HepG2 (cell line): ENCODE results near the gene IFITM10. TPM values are rescaled to one million over a fixed set of nuclear protein-coding genes. Genes with fewer than 3 reads are reported as not detected.

Source experiments
- CHCHD3 ChIP-seq: sonication (generic); formaldehyde crosslinking; IDR thresholded peaks from 2 replicates; pipeline ENCODE4 v1.8.0; 2022; ENCODE audit warnings: mild to moderate bottlenecking, missing genetic modification reagents, moderate library complexity
- CREB1 ChIP-seq, 2 experiments: fragments of 450-650 bp in 1 of 2; IDR thresholded peaks; 2 replicates each; pipeline ENCODE4 v1.6.1; 2016 to 2017; ENCODE audit warnings: control low read depth in 1 of 2, mild to moderate bottlenecking in 1 of 2, missing compliant biosample characterization in 1 of 2, missing genetic modification characterization in 1 of 2
- FLYWCH1 ChIP-seq: sonication (generic); formaldehyde crosslinking; IDR thresholded peaks from 2 replicates; pipeline ENCODE4 v1.8.1; 2023; ENCODE audit warnings: mild to moderate bottlenecking, missing genetic modification reagents
- JDP2 ChIP-seq: sonication (generic); formaldehyde crosslinking; IDR thresholded peaks from 2 replicates; pipeline ENCODE4 v1.8.1; 2022; ENCODE audit warnings: missing genetic modification reagents, borderline replicate concordance
- MBD4 ChIP-seq: IDR thresholded peaks from 2 replicates; pipeline ENCODE4 v1.6.1; 2012; ENCODE audit warnings: low read length, inconsistent platforms, borderline replicate concordance
- SNAI1 ChIP-seq: sonication (generic); formaldehyde crosslinking; IDR thresholded peaks from 2 replicates; pipeline ENCODE4 v1.5.0; 2020; ENCODE audit warnings: mild to moderate bottlenecking, missing genetic modification reagents, borderline replicate concordance
- ZNF331 ChIP-seq: sonication (generic); formaldehyde crosslinking; IDR thresholded peaks from 2 replicates; pipeline ENCODE4 v1.4.0; 2020; ENCODE audit warnings: missing genetic modification reagents
- ZNF775 ChIP-seq: sonication (generic); formaldehyde crosslinking; IDR thresholded peaks from 2 replicates; pipeline ENCODE4 v1.4.0; 2020; ENCODE audit warnings: missing genetic modification reagents, mild to moderate bottlenecking, moderate library complexity, borderline replicate concordance
- ZNF850 ChIP-seq: sonication (generic); formaldehyde crosslinking; conservative IDR thresholded peaks from 2 replicates; pipeline ENCODE4 v1.9.0; 2021; ENCODE audit warnings: mild to moderate bottlenecking, missing genetic modification reagents
- polyA plus RNA-seq, 8 experiments: library from polyadenylated mRNA; depleted of rRNA in 3 of 8; stranded (reverse) in 7 of 8; unstranded in 1 of 8; fragments of >200 nt; fragmentation: Illumina TruSeq in 4 of 8; extraction: Trizol in 4 of 8; gene quantifications; 2 replicates each; pipeline versions ENCODE4 v1.2.1 to v1.2.3, GENCODE V29; 2011 to 2016; ENCODE audit warnings: low read depth in 4 of 8, missing spikeins in 1 of 8, mixed read lengths in 1 of 8; ENCODE audit not compliant: insufficient read depth in 1 of 8
- total RNA-seq, 5 experiments: library from RNA; depleted of rRNA; stranded (reverse); fragments of >200 nt; fragmentation: Illumina TruSeq; extraction: Trizol; gene quantifications; 2 replicates each; pipeline ENCODE4 v1.2.3, GENCODE V29; 2016; ENCODE audit warnings: low read depth in 1 of 5
- TF ChIP-seq, protein P1 (sequence below): sonication (generic); formaldehyde crosslinking; IDR thresholded peaks from 2 replicates; pipeline ENCODE4 v1.4.0; 2020; ENCODE audit warnings: low read depth, mild to moderate bottlenecking, missing genetic modification reagents
- TF ChIP-seq, protein P2 (sequence below): sonication (generic); formaldehyde crosslinking; IDR thresholded peaks from 2 replicates; pipeline ENCODE4 v1.4.0; 2020; ENCODE audit warnings: mild to moderate bottlenecking, low read depth, missing genetic modification reagents
- TF ChIP-seq, protein P3 (sequence below): IDR thresholded peaks from 2 replicates; pipeline ENCODE4 v1.6.1; 2016

Gene IFITM10
- total and polyA plus RNA-seq, 2 of the 13 experiments (the other 11 are each of a cell fraction or from before 2014, with no cell fraction given), result 0.09 to 0.13 TPM

DNA sequence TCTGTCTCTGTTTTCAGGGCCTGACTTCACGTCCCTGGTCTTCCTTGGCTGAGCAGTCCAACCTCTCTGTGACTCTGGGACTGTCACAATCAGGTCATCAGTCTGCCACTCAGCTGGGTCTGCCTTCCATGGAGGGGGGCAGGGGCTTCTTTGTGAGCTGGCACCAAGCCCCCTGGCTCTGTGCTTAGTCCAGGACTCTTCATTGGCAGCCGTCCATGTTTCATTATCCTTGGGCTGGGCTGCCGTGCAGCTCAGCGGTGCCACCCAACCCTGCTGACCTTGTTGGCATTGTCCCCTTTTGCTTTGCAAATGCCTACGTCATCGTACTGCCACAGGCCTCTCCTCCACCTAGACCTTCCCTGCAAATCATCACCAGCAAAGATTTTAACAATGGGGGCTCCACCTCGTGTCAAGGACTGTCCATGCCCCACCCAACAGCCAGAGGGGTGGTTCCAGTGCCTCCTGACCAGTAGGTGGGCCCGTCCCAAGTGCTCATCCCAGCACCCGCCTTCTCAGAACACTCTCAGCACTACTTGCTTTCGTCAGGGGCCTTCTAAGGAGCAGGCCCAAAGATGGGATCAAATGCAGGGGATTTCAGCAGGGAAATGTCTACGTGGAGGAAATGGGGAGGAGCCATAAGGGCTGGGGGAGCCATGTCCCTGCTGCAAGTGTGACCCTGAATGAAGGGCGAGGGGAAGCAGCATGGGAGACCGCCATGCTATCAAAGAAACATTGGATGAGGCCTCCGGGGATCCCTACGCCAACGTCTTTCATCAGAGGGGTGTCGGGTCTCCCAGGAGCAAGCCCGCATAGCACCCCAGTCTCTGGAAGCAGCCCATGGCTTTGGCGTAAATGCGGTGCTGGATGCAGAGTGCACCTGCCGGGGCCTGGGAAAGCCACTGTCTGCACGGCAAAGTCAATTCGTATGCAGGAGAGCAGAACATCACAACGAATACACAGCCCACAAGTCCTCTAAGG is 35.2 kb downstream of the IFITM10 start (continued):
- no peak for TF ChIP-seq ZNF775
- TF ChIP-seq JDP2 (CRISPR knock-in tag), result no peak
- TF ChIP-seq SNAI1, result no peak
- no peak for TF ChIP-seq FLYWCH1 (CRISPR knock-in tag)
- TF ChIP-seq CREB1 (IDR thresholded peaks at IDR 0.05), result no peak
- TF ChIP-seq CREB1 (CRISPR knock-in tag; IDR thresholded peaks at IDR 0.05), result no peak
- TF ChIP-seq, protein P1, sequence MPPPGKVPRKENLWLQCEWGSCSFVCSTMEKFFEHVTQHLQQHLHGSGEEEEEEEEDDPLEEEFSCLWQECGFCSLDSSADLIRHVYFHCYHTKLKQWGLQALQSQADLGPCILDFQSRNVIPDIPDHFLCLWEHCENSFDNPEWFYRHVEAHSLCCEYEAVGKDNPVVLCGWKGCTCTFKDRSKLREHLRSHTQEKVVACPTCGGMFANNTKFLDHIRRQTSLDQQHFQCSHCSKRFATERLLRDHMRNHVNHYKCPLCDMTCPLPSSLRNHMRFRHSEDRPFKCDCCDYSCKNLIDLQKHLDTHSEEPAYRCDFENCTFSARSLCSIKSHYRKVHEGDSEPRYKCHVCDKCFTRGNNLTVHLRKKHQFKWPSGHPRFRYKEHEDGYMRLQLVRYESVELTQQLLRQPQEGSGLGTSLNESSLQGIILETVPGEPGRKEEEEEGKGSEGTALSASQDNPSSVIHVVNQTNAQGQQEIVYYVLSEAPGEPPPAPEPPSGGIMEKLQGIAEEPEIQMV (CRISPR knock-in tag), result no peak
- no peak for TF ChIP-seq ZNF850 (CRISPR knock-in tag)
- no peak for TF ChIP-seq MBD4
- TF ChIP-seq, protein P2, sequence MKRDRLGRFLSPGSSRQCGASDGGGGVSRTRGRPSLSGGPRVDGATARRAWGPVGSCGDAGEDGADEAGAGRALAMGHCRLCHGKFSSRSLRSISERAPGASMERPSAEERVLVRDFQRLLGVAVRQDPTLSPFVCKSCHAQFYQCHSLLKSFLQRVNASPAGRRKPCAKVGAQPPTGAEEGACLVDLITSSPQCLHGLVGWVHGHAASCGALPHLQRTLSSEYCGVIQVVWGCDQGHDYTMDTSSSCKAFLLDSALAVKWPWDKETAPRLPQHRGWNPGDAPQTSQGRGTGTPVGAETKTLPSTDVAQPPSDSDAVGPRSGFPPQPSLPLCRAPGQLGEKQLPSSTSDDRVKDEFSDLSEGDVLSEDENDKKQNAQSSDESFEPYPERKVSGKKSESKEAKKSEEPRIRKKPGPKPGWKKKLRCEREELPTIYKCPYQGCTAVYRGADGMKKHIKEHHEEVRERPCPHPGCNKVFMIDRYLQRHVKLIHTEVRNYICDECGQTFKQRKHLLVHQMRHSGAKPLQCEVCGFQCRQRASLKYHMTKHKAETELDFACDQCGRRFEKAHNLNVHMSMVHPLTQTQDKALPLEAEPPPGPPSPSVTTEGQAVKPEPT, result no peak
- TF ChIP-seq ZNF331 (CRISPR knock-in tag), result no peak
- TF ChIP-seq CHCHD3 (CRISPR knock-in tag), result no peak
- TF ChIP-seq, protein P3, sequence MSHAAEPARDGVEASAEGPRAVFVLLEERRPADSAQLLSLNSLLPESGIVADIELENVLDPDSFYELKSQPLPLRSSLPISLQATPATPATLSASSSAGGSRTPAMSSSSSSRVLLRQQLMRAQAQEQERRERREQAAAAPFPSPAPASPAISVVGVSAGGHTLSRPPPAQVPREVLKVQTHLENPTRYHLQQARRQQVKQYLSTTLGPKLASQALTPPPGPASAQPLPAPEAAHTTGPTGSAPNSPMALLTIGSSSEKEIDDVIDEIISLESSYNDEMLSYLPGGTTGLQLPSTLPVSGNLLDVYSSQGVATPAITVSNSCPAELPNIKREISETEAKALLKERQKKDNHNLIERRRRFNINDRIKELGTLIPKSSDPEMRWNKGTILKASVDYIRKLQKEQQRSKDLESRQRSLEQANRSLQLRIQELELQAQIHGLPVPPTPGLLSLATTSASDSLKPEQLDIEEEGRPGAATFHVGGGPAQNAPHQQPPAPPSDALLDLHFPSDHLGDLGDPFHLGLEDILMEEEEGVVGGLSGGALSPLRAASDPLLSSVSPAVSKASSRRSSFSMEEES (CRISPR knock-in tag), result no peak
